Neural cell (in vitro differentiated cells): ENCODE results near the gene UBE2QL1. TPM values are rescaled to one million over a fixed set of nuclear protein-coding genes. Genes with fewer than 3 reads are reported as not detected.

Source experiments
- H2AFZ ChIP-seq: fragments of 200-600, 300-800 bp; sonication (generic), shearing (Covaris generic); 2 replicates; pipeline ENCODE4 v1.6.0; 2014; ENCODE audit warnings: low read depth, mild to moderate bottlenecking, antibody characterized with exemption, low read length, moderate library complexity
- H3F3A ChIP-seq: fragments of 200-600 bp; shearing (Covaris generic); 2 replicates; pipeline ENCODE4 v1.6.1; 2016; ENCODE audit warnings: mild to moderate bottlenecking, moderate library complexity, mixed read lengths, antibody characterized with exemption, low read length; ENCODE audit not compliant: insufficient read depth, poor library complexity, severe bottlenecking
- H3K27ac ChIP-seq: fragments of 200-600, 300-800 bp; sonication (generic), shearing (Covaris generic); 2 replicates; pipeline ENCODE4 v1.5.1; 2014; ENCODE audit warnings: mild to moderate bottlenecking, low read length, moderate library complexity
- H3K27me3 ChIP-seq: fragments of 300-800, 200-600 bp; sonication (generic), shearing (Covaris generic); 2 replicates; pipeline ENCODE4 v1.6.0; 2014; ENCODE audit warnings: mild to moderate bottlenecking, low read depth, low read length, moderate library complexity; ENCODE audit not compliant: insufficient read depth
- H3K36me3 ChIP-seq: fragments of 300-800, 200-600 bp; sonication (generic), shearing (Covaris generic); 2 replicates; pipeline ENCODE4 v1.5.1; 2014; ENCODE audit warnings: mild to moderate bottlenecking, antibody characterized with exemption, low read length, moderate library complexity; ENCODE audit not compliant: insufficient read depth
- H3K4me2 ChIP-seq: fragments of 300-800, 200-600 bp; sonication (generic), shearing (Covaris generic); 2 replicates; pipeline ENCODE4 v1.6.0; 2014; ENCODE audit warnings: mild to moderate bottlenecking, low read length
- H3K4me3 ChIP-seq: fragments of 300-800, 200-600 bp; sonication (generic), shearing (Covaris generic); 2 replicates; pipeline ENCODE4 v1.5.1; 2014; ENCODE audit warnings: mild to moderate bottlenecking, low read length, moderate library complexity
- H3K79me2 ChIP-seq: fragments of 200-600 bp; shearing (Covaris generic); replicated peaks from 2 replicates; pipeline ENCODE4 v1.6.0; 2014; ENCODE audit warnings: mild to moderate bottlenecking, low read length, moderate library complexity; ENCODE audit not compliant: insufficient read depth
- H3K9ac ChIP-seq: fragments of 300-800, 200-600 bp; sonication (generic), shearing (Covaris generic); 2 replicates; pipeline ENCODE4 v1.6.1; 2016; ENCODE audit warnings: mild to moderate bottlenecking, low read length, mixed read lengths
- H3K9me2 ChIP-seq: fragments of 200-600 bp; shearing (Covaris generic); 2 replicates; pipeline ENCODE4 v1.6.1; 2016; ENCODE audit warnings: mild to moderate bottlenecking, low read length, mixed read lengths; ENCODE audit not compliant: insufficient read depth
- H3K9me3 ChIP-seq: fragments of 200-600, 300-800 bp; sonication (generic), shearing (Covaris generic); 2 replicates; pipeline ENCODE4 v1.6.1; 2016; ENCODE audit warnings: mild to moderate bottlenecking, mixed run types, low read length, moderate library complexity, mixed read lengths
- H4K20me1 ChIP-seq: fragments of 200-600 bp; shearing (Covaris generic); 2 replicates; pipeline ENCODE4 v1.6.1; 2016; ENCODE audit warnings: mild to moderate bottlenecking, mixed run types; ENCODE audit not compliant: insufficient read depth
- EP300 ChIP-seq: fragments of 450-650 bp; conservative IDR thresholded peaks from 2 replicates; pipeline ENCODE4 v1.6.1; 2014; ENCODE audit warnings: antibody characterized with exemption, mild to moderate bottlenecking, moderate library complexity; ENCODE audit not compliant: poor library complexity, severe bottlenecking
- EZH2 ChIP-seq: fragments of 200-600, 300-800 bp; shearing (Covaris generic), sonication (generic); IDR thresholded peaks from 2 replicates; pipeline ENCODE4 v1.6.1; 2014; ENCODE audit warnings: antibody characterized with exemption, low read length, borderline replicate concordance, mild to moderate bottlenecking; ENCODE audit not compliant: insufficient read depth, poor library complexity, severe bottlenecking
- MXI1 ChIP-seq: fragments of 450-650 bp; conservative IDR thresholded peaks from 2 replicates; pipeline ENCODE4 v1.6.1; 2014; ENCODE audit warnings: antibody characterized with exemption, mild to moderate bottlenecking; ENCODE audit not compliant: poor library complexity, severe bottlenecking
- POLR2AphosphoS5 ChIP-seq: IDR thresholded peaks from 2 replicates; pipeline ENCODE4 v1.6.1; 2012
- RAD21 ChIP-seq: fragments of 450-650 bp; conservative IDR thresholded peaks from 2 replicates; pipeline ENCODE4 v1.6.1; 2014; ENCODE audit warnings: antibody characterized with exemption, mild to moderate bottlenecking, moderate library complexity
- SMC3 ChIP-seq: fragments of 450-650 bp; conservative IDR thresholded peaks from 2 replicates; pipeline ENCODE4 v1.6.1; 2014; ENCODE audit warnings: antibody characterized with exemption, mild to moderate bottlenecking, moderate library complexity; ENCODE audit not compliant: poor library complexity
- TAF1 ChIP-seq: IDR thresholded peaks from 2 replicates; pipeline ENCODE4 v1.6.1; 2012; ENCODE audit warnings: low read depth
- polyA plus RNA-seq: library from polyadenylated mRNA; depleted of rRNA; stranded (reverse); fragments of >200 nt; gene quantifications from 2 replicates; pipeline ENCODE4 v1.2.3, GENCODE V29; 2014
- TF ChIP-seq, protein P1 (sequence below): fragments of 450-650 bp; IDR thresholded peaks from 2 replicates; pipeline ENCODE4 v1.5.1; 2014; ENCODE audit warnings: antibody characterized with exemption, mild to moderate bottlenecking, moderate library complexity; ENCODE audit not compliant: poor library complexity, severe bottlenecking
- TF ChIP-seq, protein P2 (sequence below): IDR thresholded peaks from 2 replicates; pipeline ENCODE4 v1.6.1; 2012; ENCODE audit warnings: borderline replicate concordance

The UBE2QL1 gene
- polyA plus RNA-seq, 1 donor from 2014 or later: 13.8 TPM

DNA sequence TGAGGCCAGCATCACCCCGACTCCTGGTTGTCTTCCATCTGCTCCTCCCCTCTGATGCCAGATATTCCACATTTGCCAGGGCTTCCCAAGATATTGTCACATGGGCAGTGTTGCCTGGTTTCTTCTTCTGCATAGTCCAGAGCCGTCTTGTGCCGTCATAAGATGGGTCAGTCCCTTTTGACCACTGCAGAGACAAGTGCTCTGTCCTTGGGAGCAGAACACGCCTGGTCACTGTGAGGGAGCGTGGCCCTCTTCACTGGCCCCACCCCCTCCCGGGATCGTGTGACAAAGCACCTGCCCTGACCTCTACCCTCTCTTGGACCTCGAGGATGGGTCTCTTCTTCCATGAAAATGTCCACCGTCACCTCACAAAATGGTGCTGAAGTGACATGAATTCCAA lies 41.6 kb downstream of the UBE2QL1 start:
- Histone ChIP-seq H2AFZ (no peak overlapping the region), H3K79me2 (no peaks in the 10 kb centered on the region), H3K27ac (no peak overlapping the region), H3K9ac (no peak overlapping the region), H3K36me3 (peaks cover 7% of the 10 kb centered on the region), H3K9me3 (no peaks in the 10 kb centered on the region), H3F3A (no peaks in the 10 kb centered on the region), H3K4me2 (no peak overlapping the region), H3K4me3 (no peak overlapping the region), H4K20me1 (no peaks in the 10 kb centered on the region), H3K9me2 (no peaks in the 10 kb centered on the region), H3K27me3 (no peaks in the 10 kb centered on the region)
- TF ChIP-seq EP300 (no peak), EZH2 (no peak), POLR2AphosphoS5 (no peak), TAF1 (no peak), SMC3 (no peak), RAD21 (no peak), MXI1 (no peak)
- TF ChIP-seq, protein P1, sequence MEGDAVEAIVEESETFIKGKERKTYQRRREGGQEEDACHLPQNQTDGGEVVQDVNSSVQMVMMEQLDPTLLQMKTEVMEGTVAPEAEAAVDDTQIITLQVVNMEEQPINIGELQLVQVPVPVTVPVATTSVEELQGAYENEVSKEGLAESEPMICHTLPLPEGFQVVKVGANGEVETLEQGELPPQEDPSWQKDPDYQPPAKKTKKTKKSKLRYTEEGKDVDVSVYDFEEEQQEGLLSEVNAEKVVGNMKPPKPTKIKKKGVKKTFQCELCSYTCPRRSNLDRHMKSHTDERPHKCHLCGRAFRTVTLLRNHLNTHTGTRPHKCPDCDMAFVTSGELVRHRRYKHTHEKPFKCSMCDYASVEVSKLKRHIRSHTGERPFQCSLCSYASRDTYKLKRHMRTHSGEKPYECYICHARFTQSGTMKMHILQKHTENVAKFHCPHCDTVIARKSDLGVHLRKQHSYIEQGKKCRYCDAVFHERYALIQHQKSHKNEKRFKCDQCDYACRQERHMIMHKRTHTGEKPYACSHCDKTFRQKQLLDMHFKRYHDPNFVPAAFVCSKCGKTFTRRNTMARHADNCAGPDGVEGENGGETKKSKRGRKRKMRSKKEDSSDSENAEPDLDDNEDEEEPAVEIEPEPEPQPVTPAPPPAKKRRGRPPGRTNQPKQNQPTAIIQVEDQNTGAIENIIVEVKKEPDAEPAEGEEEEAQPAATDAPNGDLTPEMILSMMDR: no peak
- TF ChIP-seq, protein P2, sequence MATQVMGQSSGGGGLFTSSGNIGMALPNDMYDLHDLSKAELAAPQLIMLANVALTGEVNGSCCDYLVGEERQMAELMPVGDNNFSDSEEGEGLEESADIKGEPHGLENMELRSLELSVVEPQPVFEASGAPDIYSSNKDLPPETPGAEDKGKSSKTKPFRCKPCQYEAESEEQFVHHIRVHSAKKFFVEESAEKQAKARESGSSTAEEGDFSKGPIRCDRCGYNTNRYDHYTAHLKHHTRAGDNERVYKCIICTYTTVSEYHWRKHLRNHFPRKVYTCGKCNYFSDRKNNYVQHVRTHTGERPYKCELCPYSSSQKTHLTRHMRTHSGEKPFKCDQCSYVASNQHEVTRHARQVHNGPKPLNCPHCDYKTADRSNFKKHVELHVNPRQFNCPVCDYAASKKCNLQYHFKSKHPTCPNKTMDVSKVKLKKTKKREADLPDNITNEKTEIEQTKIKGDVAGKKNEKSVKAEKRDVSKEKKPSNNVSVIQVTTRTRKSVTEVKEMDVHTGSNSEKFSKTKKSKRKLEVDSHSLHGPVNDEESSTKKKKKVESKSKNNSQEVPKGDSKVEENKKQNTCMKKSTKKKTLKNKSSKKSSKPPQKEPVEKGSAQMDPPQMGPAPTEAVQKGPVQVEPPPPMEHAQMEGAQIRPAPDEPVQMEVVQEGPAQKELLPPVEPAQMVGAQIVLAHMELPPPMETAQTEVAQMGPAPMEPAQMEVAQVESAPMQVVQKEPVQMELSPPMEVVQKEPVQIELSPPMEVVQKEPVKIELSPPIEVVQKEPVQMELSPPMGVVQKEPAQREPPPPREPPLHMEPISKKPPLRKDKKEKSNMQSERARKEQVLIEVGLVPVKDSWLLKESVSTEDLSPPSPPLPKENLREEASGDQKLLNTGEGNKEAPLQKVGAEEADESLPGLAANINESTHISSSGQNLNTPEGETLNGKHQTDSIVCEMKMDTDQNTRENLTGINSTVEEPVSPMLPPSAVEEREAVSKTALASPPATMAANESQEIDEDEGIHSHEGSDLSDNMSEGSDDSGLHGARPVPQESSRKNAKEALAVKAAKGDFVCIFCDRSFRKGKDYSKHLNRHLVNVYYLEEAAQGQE: no peak

DNA sequence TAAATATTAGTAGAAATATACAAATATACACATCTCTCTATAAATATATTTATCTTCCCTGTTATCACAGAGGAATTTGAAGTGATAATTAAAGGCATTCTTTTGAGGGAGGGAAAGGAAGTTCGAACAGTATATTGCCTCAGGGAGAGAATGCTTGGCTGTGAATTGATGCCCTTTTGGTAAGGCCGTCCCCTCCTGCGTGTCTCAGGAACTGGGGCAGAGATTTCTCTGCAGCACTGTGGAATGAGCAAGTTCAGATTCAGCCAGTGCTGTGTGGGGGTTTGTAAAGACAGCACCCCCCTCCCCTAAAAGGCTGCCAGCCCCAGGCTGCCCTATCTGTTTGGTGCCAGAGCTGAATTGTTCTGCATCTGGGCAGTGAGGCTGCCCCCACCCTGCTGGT lies 42.0 kb downstream of the UBE2QL1 start:
- no peaks in the 10 kb centered on the region for H4K20me1 ChIP-seq
- peaks cover 7% of the 10 kb centered on the region for H3K36me3 ChIP-seq
- no peak overlapping the region for H2AFZ ChIP-seq
- H3K9me2 ChIP-seq: no peaks in the 10 kb centered on the region
- TF ChIP-seq POLR2AphosphoS5 (no peak), EZH2 (no peak), SMC3 (no peak), EP300 (no peak), MXI1 (no peak), TAF1 (no peak)
- TF ChIP-seq, protein P2: no peak
- TF ChIP-seq, protein P1: no peak
- H3F3A ChIP-seq: no peaks in the 10 kb centered on the region
- H3K4me3 ChIP-seq: no peak overlapping the region
- H3K9ac ChIP-seq: no peak overlapping the region
- no peak overlapping the region for H3K27ac ChIP-seq
- H3K9me3 ChIP-seq: no peaks in the 10 kb centered on the region
- no peaks in the 10 kb centered on the region for H3K79me2 ChIP-seq
- H3K27me3 ChIP-seq: no peaks in the 10 kb centered on the region
- no peak overlapping the region for H3K4me2 ChIP-seq
